Measurements from ENCODE around the gene RPS6KA2.
A peak's percentile ranks its signal among the peaks of the same experiment; 100 is the strongest.
"Not testable (repeated sequence)": the region's sequence is repeated elsewhere in the genome, so short reads cannot be mapped to it uniquely, and the experiment has no call there.

RPS6KA2 gene

GRCh38 chr6:166555086-166555485 is 72.0 kb downstream of the RPS6KA2 start:
- no peak for DNase-seq (ENCODE audit: low read depth in 2 of 2)

GRCh38 chr6:166554316-166554715 is 72.7 kb downstream of the RPS6KA2 start:
- no peak for DNase-seq (ENCODE audit: low read depth in 2 of 2)

GRCh38 chr6:166553563-166554271 is 73.3 kb downstream of the RPS6KA2 start:
- no peak for DNase-seq (ENCODE audit: low read depth in 2 of 2)

DNA sequence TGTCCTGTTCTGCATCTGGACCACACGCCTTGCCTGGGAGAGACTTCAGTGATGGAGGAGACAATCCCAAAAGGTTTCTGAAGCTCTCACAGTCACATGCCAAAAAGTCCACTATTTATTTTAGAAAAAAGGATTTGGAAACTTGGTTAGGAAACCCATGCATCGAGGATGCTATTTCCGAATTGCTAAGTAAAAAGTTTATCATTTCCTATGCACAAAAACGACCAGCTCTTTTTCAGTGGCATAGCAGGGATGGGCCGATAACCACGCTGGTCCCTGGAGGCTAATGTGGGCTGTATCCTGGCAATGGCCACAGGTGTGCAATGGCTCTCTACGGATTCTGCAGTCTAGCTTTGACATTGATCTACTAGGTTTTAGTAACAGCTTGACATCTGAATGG is 74.5 kb downstream of the RPS6KA2 start:
- DNase-seq (ENCODE audit: low read depth in 2 of 2): no peak

GRCh38 chr6:166551754-166552495 is 75.1 kb downstream of the RPS6KA2 start:
- no peak for DNase-seq (ENCODE audit: low read depth in 2 of 2)

- no peak for DNase-seq (ENCODE audit: low read depth in 2 of 2)
Observed at GRCh38 chr6:166546653-166547052, 80.4 kb downstream of the RPS6KA2 start.

DNA sequence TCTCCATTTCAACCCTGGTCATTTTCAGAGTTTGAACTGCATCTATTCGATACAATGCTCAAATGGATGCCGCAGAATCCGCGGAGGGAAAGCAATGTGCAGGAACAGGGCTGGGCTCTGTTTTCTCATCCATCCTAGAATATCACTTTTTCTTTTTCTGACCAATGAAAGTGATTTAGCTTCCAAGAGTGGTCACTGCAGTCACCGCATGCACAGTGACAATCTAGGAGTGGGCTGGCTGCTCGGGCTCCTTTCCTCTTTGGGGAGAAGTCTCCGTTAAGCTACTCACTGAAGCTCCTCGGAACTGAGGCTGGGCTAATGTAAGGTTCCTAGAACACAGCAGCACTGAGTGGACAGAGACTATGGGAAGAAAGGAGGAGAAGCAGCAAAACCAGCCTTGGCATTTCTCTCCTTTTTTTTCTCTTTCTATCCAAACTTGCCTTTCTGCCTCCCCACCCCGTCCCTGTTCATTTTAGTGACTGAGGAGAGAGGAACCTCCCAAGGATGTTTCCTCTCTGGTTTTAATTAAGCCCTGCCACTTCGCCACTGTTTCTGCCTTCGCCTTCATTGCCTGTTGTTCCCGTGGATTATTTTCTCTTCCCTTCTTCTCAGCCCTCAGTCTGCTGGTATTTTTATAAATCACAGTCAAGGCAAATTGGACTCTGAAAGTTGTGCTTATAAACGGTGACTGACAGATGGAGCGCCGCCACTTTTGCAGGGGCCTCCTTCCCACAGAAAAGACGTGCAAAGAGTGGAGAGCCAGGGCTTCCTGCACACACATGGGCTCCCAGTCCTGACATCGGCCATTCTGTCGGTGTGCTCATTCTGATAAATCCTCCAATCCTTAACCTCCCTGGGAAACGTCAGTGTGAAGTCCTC is 81.7 kb downstream of the RPS6KA2 start:
- no peak for DNase-seq (ENCODE audit: low read depth in 2 of 2)

- DNase-seq (ENCODE audit: low read depth in 2 of 2): no peak
Observed at GRCh38 chr6:166544296-166544605, 82.8 kb downstream of the RPS6KA2 start.

- no peak for DNase-seq (ENCODE audit: low read depth in 2 of 2)
Observed at GRCh38 chr6:166543603-166544295, 83.3 kb downstream of the RPS6KA2 start.

GRCh38 chr6:166542580-166542912 is 84.5 kb downstream of the RPS6KA2 start:
- no peak for DNase-seq (ENCODE audit: low read depth in 2 of 2)

DNA sequence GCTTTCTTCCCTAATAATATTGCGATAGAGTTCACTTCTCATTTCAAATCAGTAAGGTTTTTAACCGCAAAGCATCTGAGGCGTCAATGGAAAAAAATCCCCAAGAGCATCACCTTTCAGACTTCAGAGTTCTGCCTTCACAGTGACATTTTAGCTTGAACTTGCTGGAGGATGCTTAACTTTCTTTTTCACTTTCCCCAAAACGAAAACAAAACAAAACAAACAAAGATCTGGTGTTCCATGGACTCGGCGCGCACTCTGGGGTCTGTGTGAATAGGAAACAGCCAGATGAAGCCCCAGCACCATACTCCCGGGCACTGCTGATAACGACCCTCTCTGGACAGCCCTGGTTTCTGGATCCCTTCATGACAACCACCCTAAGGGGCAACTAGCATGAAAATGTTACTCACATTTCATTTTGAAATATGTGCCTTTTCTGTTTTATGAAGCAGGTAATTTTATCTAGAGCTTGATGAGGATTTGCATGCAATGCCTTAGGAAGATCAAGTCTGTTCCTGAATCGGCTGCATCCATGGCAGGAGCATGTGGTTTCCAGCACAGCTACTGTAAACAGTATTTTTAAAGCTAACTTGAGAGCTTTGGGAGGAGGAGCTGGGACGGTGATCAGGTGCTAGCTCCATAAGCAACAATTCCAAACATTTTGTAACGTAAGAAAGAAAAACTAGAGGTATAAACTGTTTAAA is 85.0 kb downstream of the RPS6KA2 start:
- no peak for DNase-seq (ENCODE audit: low read depth in 2 of 2)

DNA sequence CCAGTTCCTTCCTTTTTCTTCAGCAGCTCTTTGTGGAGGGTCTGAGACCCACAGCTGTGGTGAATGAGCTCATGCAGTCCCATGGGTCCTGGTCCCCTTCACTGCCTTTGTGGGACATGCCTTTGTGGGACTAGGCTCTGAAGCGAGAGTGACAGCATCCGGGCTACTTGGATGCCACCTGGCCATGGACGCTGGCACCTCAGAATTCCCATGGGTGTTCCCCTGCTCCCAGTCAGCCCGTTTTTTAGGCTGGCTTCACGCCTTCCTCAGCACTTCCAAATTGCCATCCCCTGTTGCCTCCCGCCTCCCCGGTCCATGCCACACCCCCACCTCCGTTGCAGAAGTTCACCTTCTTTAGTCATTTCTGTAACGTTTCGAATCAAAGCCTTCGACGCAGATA is 85.7 kb downstream of the RPS6KA2 start:
- DNase-seq (ENCODE audit: low read depth in 2 of 2): no peak

- DNase-seq (ENCODE audit: low read depth in 2 of 2): peak; percentile 40 to 46
Observed at GRCh38 chr6:166540631-166541331, 86.3 kb downstream of the RPS6KA2 start.

DNA sequence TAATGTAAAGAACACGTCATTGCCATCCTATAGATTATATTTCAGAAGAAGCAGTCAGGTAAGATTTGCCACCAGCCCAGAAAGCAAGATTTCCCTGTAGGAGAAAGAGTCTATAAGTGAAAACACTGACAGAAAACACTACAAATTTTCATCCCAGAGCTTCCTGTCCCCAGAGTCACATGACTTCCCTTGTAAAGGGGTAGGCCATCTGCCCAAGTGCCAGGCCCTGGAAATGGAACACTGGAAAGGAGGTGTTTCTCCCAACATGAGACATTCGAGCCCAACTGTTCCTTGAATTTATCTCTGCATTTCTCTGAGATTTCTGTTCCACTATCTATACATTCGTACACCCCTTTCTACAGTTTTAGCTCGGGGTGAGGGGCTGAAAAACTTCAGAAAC is 87.5 kb downstream of the RPS6KA2 start:
- DNase-seq (ENCODE audit: low read depth in 2 of 2): no peak

DNA sequence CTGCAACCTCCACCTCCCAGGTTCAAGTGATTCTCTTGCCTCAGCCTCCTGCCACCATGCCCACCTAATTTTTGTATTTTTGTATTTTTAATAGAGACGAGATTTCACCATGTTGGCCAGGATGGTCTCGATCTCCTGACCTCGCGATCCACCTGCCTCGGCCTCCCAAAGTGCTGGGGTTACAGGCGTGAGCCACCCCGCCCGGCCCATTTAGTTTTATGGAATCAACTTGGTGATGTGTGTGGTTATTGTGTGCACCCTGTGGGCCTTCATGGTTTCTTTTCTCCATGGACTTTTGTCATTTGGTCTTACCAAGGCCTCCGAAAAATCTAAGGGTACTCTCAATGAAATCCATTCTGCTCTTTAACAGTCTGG is 88.1 kb downstream of the RPS6KA2 start:
- not testable (repeated sequence) for DNase-seq (ENCODE audit: low read depth in 2 of 2)

- DNase-seq (ENCODE audit: low read depth in 2 of 2): no peak
Observed at GRCh38 chr6:166538297-166539010, 88.6 kb downstream of the RPS6KA2 start.

- no peak for DNase-seq (ENCODE audit: low read depth in 2 of 2)
Observed at GRCh38 chr6:166534658-166535406, 92.2 kb downstream of the RPS6KA2 start.

GRCh38 chr6:166533205-166533824 is 93.7 kb downstream of the RPS6KA2 start:
- DNase-seq (ENCODE audit: low read depth in 2 of 2): no peak

- DNase-seq (ENCODE audit: low read depth in 2 of 2): no peak
Observed at GRCh38 chr6:166532302-166532701, 94.7 kb downstream of the RPS6KA2 start.
